Activated naive CD4-positive, alpha-beta T cell treated with anti-CD3 and anti-CD28 coated beads, Interleukin-2, amount 10 ng/mL, durations not matched to agents 7 days and 5 days (primary cell): ENCODE data around the gene ABCC1.

Experiments
- CTCF ChIA-PET: fragments of 350-600 bp; sonication (Branson Sonifier 250); formaldehyde crosslinking; loops from one replicate; lab custom pipeline; 2021; ENCODE audit warnings: antibody characterized with exemption; lab: Charles Lee
- DNase-seq: peaks from one replicate; pipeline ENCODE4 v3.0.0-alpha.2; 2020
- H3K27ac Mint-ChIP-seq: one replicate; pipeline ENCODE4 v1.8.0; 2021; ENCODE audit warnings: mild to moderate bottlenecking, moderate library complexity, mixed read lengths
- H3K27me3 Mint-ChIP-seq: one replicate; pipeline ENCODE4 v1.8.0; 2021; ENCODE audit warnings: mild to moderate bottlenecking, mixed read lengths
- H3K36me3 Mint-ChIP-seq: one replicate; pipeline ENCODE4 v1.8.0; 2021; ENCODE audit warnings: mixed read lengths
- H3K4me1 Mint-ChIP-seq: one replicate; pipeline ENCODE4 v1.8.0; 2021; ENCODE audit warnings: mixed read lengths
- H3K4me3 Mint-ChIP-seq: one replicate; pipeline ENCODE4 v1.8.0; 2021; ENCODE audit warnings: mild to moderate bottlenecking, moderate library complexity, mixed read lengths
- H3K9me3 Mint-ChIP-seq: one replicate; pipeline ENCODE4 v1.8.0; 2021; ENCODE audit warnings: mixed read lengths

The ABCC1 gene

DNA sequence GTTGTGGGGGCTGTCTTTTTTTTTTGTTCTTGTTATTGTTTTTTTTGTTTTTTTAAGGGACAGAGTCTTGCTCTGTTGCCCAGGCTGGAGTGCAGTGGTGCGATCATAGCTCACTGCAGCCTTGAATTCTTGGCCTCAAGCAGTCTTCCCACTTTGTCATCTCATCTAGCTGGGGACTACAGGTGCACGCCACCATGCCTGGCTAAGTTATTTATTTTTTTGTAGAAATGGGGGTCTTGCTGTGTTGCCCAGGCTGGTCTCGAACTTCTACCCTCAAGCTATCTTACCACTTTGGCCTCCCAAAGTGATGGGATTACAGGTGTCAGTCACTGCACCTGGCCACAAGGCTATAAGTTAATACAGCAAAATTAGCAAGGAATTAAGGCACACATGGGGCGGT, 101.7 kb downstream of the ABCC1 start:
- Mint-ChIP-seq H3K36me3 (peaks cover 46% of the 10 kb centered on the region), H3K4me1 (no peaks in the 10 kb centered on the region), H3K9me3 (no peaks in the 10 kb centered on the region), H3K27me3 (no peaks in the 10 kb centered on the region), H3K4me3 (no peak overlapping the region), H3K27ac (no peak overlapping the region)
- no peak for DNase-seq
- CTCF ChIA-PET, result interaction anchor here (1.0 kb wide), 1 partner anchor 11 kb away, joined by 6 read pairs; no protein-coding TSS in a partner anchor

DNA sequence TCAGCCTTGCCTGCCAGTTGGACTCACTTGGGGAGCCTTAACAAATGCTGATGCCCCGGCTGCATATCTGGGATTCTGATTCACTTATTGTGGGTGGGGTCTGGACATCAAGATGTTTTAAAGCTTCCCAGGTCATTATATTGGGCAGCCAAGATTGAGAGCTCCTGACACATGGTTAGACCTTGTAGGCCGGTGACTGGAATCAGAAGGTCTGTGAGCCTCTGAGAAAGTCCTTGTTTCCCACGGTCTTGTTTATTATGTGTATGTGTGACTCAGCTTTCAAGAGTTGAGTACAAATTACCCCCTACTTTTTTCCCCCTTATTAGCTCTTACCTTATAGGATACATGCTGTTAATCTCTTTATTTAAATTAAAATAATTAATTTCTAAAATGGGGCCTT, 103.5 kb downstream of the ABCC1 start:
- Mint-ChIP-seq H3K27ac (no peak overlapping the region), H3K4me1 (no peaks in the 10 kb centered on the region), H3K4me3 (no peak overlapping the region), H3K9me3 (no peaks in the 10 kb centered on the region), H3K27me3 (no peaks in the 10 kb centered on the region), H3K36me3 (peaks cover 52% of the 10 kb centered on the region)
- no peak for DNase-seq
- CTCF ChIA-PET, result interaction anchor here (1.0 kb wide), 1 partner anchor 178 kb away, joined by 3 read pairs; no protein-coding TSS in a partner anchor

- peaks cover 21% of the 10 kb centered on the region for H3K4me1 Mint-ChIP-seq
- no peaks in the 10 kb centered on the region for H3K27me3 Mint-ChIP-seq
- no peaks in the 10 kb centered on the region for H3K9me3 Mint-ChIP-seq
- no peak for DNase-seq
- CTCF ChIA-PET, result interaction anchor here (0.9 kb wide), 1 partner anchor 12 kb away, joined by 3 read pairs; no protein-coding TSS in a partner anchor
- H3K36me3 Mint-ChIP-seq, result peaks cover 42% of the 10 kb centered on the region
- H3K27ac Mint-ChIP-seq, result no peak overlapping the region
- H3K4me3 Mint-ChIP-seq, result no peak overlapping the region
These were observed 107.7 kb downstream of the ABCC1 start for GRCh38 chr16:16057102-16057501.

DNA sequence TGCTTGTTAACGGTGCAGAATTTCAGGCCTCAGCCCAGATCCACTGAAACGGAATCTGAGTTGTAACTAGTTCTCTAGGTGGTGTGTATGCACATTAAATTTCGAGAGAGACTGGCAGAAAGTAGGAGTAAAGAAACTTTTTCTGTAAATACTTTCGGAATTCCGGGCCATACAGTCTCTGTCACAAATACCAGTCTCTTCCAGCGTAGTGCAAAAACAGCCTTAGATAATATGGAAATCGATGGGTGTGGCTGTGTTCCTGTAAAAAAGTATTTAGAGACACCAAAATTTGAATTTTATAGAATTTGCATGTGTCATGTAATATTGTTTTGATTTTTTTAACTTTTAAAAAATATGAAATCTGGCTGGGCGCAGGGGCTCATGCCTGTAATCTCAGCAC, 109.7 kb downstream of the ABCC1 start:
- no peak for DNase-seq
- Mint-ChIP-seq H3K4me1 (peaks cover 36% of the 10 kb centered on the region), H3K9me3 (no peaks in the 10 kb centered on the region), H3K27me3 (no peaks in the 10 kb centered on the region), H3K36me3 (peaks cover 40% of the 10 kb centered on the region), H3K4me3 (no peak overlapping the region), H3K27ac (no peak overlapping the region)
- CTCF ChIA-PET, result interaction anchor here (1.0 kb wide), 1 partner anchor 14 kb away, joined by 3 read pairs; no protein-coding TSS in a partner anchor

- Mint-ChIP-seq H3K36me3 (peaks cover 42% of the 10 kb centered on the region), H3K4me3 (no peak overlapping the region), H3K27me3 (no peaks in the 10 kb centered on the region), H3K27ac (peak overlapping the region; percentile 77), H3K9me3 (no peaks in the 10 kb centered on the region), H3K4me1 (peaks cover 36% of the 10 kb centered on the region)
- DNase-seq, result no peak
- CTCF ChIA-PET, result interaction anchor here (0.9 kb wide), 1 partner anchor 295 kb away, joined by 3 read pairs; no protein-coding TSS in a partner anchor
These were observed 110.6 kb downstream of the ABCC1 start for GRCh38 chr16:16059895-16060590.

- peak; percentile 67 for DNase-seq
- no peak overlapping the region for H3K4me3 Mint-ChIP-seq
- peaks cover 36% of the 10 kb centered on the region for H3K4me1 Mint-ChIP-seq
- H3K36me3 Mint-ChIP-seq, result peaks cover 38% of the 10 kb centered on the region
- H3K9me3 Mint-ChIP-seq, result no peaks in the 10 kb centered on the region
- CTCF ChIA-PET, result interaction anchor here (0.6 to 1.7 kb wide), 8 partner anchors 10 to 305 kb away, joined by 3 to 6 read pairs (median 3); no protein-coding TSS in a partner anchor
- H3K27me3 Mint-ChIP-seq, result no peaks in the 10 kb centered on the region
- peak overlapping the region; percentile 46 for H3K27ac Mint-ChIP-seq
These were observed 112.9 kb downstream of the ABCC1 start for GRCh38 chr16:16062023-16062937.

DNA sequence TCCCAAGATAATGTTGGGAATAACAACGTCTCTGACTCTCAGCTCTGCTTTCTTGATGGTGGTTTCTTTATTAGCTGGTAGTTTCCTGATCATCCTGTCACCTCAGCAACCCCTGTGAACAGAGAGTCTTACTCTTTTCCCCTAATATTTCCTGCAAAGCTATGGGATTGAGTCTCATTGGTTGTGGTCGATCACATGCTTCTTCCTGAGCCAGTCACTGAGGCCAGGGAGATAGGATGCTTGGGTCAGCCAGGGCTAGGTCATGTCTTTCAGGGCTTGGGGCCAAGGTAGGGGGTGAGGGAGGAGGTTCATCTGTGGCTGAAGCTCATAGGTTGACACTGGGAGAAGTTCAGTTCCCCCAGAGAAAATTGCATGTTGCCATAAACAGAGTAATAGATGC, 114.3 kb downstream of the ABCC1 start:
- Mint-ChIP-seq H3K4me3 (no peak overlapping the region), H3K27me3 (no peaks in the 10 kb centered on the region), H3K27ac (peak overlapping the region; percentile 1), H3K36me3 (peaks cover 38% of the 10 kb centered on the region), H3K9me3 (no peaks in the 10 kb centered on the region), H3K4me1 (peaks cover 36% of the 10 kb centered on the region)
- DNase-seq, result no peak
- CTCF ChIA-PET, result interaction anchor here (0.5 to 1.6 kb wide), 2 partner anchors 8 to 27 kb away, joined by 3 read pairs; no protein-coding TSS in a partner anchor

- no peaks in the 10 kb centered on the region for H3K27me3 Mint-ChIP-seq
- DNase-seq, result no peak
- peaks cover 35% of the 10 kb centered on the region for H3K4me1 Mint-ChIP-seq
- peaks cover 38% of the 10 kb centered on the region for H3K36me3 Mint-ChIP-seq
- H3K9me3 Mint-ChIP-seq, result no peaks in the 10 kb centered on the region
- CTCF ChIA-PET, result no interaction called here
- H3K4me3 Mint-ChIP-seq, result no peak overlapping the region
- H3K27ac Mint-ChIP-seq, result no peak overlapping the region
These were observed 115.5 kb downstream of the ABCC1 start for GRCh38 chr16:16064874-16065384.

- peaks cover 37% of the 10 kb centered on the region for H3K36me3 Mint-ChIP-seq
- H3K9me3 Mint-ChIP-seq, result no peaks in the 10 kb centered on the region
- no peak for DNase-seq
- peaks cover 15% of the 10 kb centered on the region for H3K4me1 Mint-ChIP-seq
- CTCF ChIA-PET, result no interaction called here
- no peak overlapping the region for H3K4me3 Mint-ChIP-seq
- no peak overlapping the region for H3K27ac Mint-ChIP-seq
- no peaks in the 10 kb centered on the region for H3K27me3 Mint-ChIP-seq
These were observed 117.7 kb downstream of the ABCC1 start for GRCh38 chr16:16067127-16067526.

DNA sequence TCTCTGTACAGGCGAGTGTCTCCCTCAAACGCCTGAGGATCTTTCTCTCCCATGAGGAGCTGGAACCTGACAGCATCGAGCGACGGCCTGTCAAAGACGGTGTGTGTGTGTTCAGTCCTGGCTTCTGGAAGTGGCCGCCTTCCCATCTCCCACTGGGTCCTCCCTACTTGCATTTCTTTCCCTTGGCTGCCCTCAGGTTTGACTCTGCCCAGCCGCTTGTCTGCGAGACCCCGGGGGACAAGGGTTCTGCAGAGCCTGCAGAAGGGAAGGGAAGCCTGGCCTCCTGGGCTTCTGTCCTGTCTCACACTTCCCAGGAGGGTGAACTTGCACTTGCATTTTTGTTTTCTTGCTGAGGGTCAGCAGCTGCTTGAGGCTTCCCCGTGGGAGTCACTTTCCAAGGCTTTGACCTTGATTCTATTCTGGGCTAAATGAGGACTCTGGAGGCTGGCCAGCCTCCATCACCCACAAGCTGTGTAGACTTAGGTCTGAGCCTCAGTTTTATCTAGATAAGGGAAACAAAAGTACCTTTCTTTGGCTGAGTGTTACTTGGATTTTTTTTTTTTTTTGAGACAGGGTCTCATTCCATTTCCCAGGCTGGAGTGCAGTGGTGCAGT, 122.3 kb downstream of the ABCC1 start:
- Mint-ChIP-seq H3K9me3 (no peaks in the 10 kb centered on the region), H3K4me3 (no peak overlapping the region), H3K4me1 (peaks cover 10% of the 10 kb centered on the region), H3K27ac (peak overlapping the region; percentile 14), H3K27me3 (no peaks in the 10 kb centered on the region), H3K36me3 (peaks cover 40% of the 10 kb centered on the region)
- no peak for DNase-seq
- CTCF ChIA-PET, result interaction anchor here (1.1 kb wide), 1 partner anchor 9 kb away, joined by 3 read pairs; no protein-coding TSS in a partner anchor

DNA sequence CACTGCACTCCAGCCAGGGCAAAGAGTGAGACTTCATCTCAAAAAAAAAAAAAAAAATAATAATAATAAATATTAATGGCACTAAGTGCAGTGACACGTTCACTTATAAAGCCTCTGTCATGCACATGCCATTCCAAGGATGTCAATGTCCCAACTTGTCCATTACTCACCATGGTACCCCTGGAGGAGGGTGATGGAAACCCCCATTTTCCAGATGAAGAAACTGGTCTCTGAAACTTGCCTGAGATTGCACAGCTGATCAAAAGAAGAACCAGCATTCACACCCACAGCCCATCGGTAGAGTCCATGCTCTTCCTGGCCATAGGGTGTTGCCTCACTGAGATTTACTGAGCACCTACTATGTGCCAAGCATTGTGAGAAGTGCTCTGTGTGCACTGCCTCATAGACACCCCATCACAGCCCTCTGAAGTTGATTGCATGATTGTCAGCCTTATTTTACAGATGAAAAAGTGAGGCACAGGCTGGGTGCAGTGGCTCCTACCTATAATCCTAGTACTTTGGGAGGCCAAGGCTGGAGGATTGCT, 123.7 kb downstream of the ABCC1 start:
- H3K27me3 Mint-ChIP-seq, result no peaks in the 10 kb centered on the region
- H3K27ac Mint-ChIP-seq, result peak overlapping the region; percentile 14
- CTCF ChIA-PET, result no interaction called here
- no peaks in the 10 kb centered on the region for H3K9me3 Mint-ChIP-seq
- no peak for DNase-seq
- peaks cover 10% of the 10 kb centered on the region for H3K4me1 Mint-ChIP-seq
- no peak overlapping the region for H3K4me3 Mint-ChIP-seq
- H3K36me3 Mint-ChIP-seq, result peaks cover 44% of the 10 kb centered on the region

- H3K36me3 Mint-ChIP-seq, result peaks cover 42% of the 10 kb centered on the region
- H3K4me1 Mint-ChIP-seq, result peaks cover 10% of the 10 kb centered on the region
- no peaks in the 10 kb centered on the region for H3K27me3 Mint-ChIP-seq
- CTCF ChIA-PET, result interaction anchor here (0.9 kb wide), 1 partner anchor 16 kb away, joined by 3 read pairs; no protein-coding TSS in a partner anchor
- no peak for DNase-seq
- H3K9me3 Mint-ChIP-seq, result no peaks in the 10 kb centered on the region
- H3K4me3 Mint-ChIP-seq, result no peak overlapping the region
- H3K27ac Mint-ChIP-seq, result peak overlapping the region; percentile 59
These were observed 124.8 kb downstream of the ABCC1 start for GRCh38 chr16:16073891-16074881.
